Measurements from ENCODE around the gene SPEM1.

Gene SPEM1

GRCh38 chr17:7419819-7420610 lies at the start of gene SPEM1:
Gene SPEM1, plus strand, starts transcription at chr17:7420324. Its CDS starts 61 bp downstream, at chr17:7420385.
- H3K4me3 ChIP-seq (replicated peaks; ENCODE audit: low read depth, low read length): no peak within 1 kb of the TSS
- DNase-seq (ENCODE audit: low read depth): no peak
- no peak for TF ChIP-seq CTCF (IDR thresholded peaks at IDR 0.05; ENCODE audit: low read length, missing control alignments)

- DNase-seq (ENCODE audit: low read depth): no peak
- no peak for TF ChIP-seq CTCF (IDR thresholded peaks at IDR 0.05; ENCODE audit: low read length, missing control alignments)
- H3K4me3 ChIP-seq (replicated peaks; ENCODE audit: low read depth, low read length): no peak overlapping the region
Observed at GRCh38 chr17:7370853-7371252, 49.3 kb upstream of the SPEM1 start.

GRCh38 chr17:7374353-7374752 lies 45.8 kb upstream of the SPEM1 start:
- no peak for TF ChIP-seq CTCF (IDR thresholded peaks at IDR 0.05; ENCODE audit: low read length, missing control alignments)
- no peak overlapping the region for H3K4me3 ChIP-seq (replicated peaks; ENCODE audit: low read depth, low read length)
- no peak for DNase-seq (ENCODE audit: low read depth)

GRCh38 chr17:7379134-7379533 lies 41.0 kb upstream of the SPEM1 start:
- no peak overlapping the region for H3K4me3 ChIP-seq (replicated peaks; ENCODE audit: low read depth, low read length)
- no peak for TF ChIP-seq CTCF (IDR thresholded peaks at IDR 0.05; ENCODE audit: low read length, missing control alignments)
- DNase-seq (ENCODE audit: low read depth): no peak

GRCh38 chr17:7380321-7380720 lies 39.8 kb upstream of the SPEM1 start:
- DNase-seq (ENCODE audit: low read depth): peak; percentile 50
- no peak for TF ChIP-seq CTCF (IDR thresholded peaks at IDR 0.05; ENCODE audit: low read length, missing control alignments)
- H3K4me3 ChIP-seq (replicated peaks; ENCODE audit: low read depth, low read length): peak overlapping the region; percentile 35

GRCh38 chr17:7380855-7381683 lies 39.1 kb upstream of the SPEM1 start, which contains the start of gene TNK1:
Gene TNK1, plus strand, starts transcription at chr17:7381089. Its CDS starts 1,838 bp downstream, at chr17:7382927.
- H3K4me3 ChIP-seq (replicated peaks; ENCODE audit: low read depth, low read length): peak within 1 kb of the TSS; percentile 35

More at GRCh38 chr17:7380855-7381683, 39.1 kb upstream of the SPEM1 start, which contains the start of gene TNK1:
- no peak for TF ChIP-seq CTCF (IDR thresholded peaks at IDR 0.05; ENCODE audit: low read length, missing control alignments)
- no peak for DNase-seq (ENCODE audit: low read depth)
